Measurements from ENCODE around the gene ZSCAN4.

The ZSCAN4 gene

GRCh38 chr19:57706346-57706745 lies 37.6 kb downstream of the ZSCAN4 start:
- Mint-ChIP-seq H3K4me1 (peaks cover 10% of the 10 kb centered on the region), H3K4me3 (peak overlapping the region; percentile 41), H3K36me3 (ENCODE audit: low read depth) (peaks cover 89% of the 10 kb centered on the region), H3K9me3 (peaks cover 95% of the 10 kb centered on the region), H3K27me3 (ENCODE audit: low read depth, poor library complexity) (peaks cover 10% of the 10 kb centered on the region), H3K27ac (no peak overlapping the region)
- TF ChIP-seq CTCF (IDR thresholded peaks at IDR 0.05) = no peak
- DNase-seq = no peak

- Mint-ChIP-seq H3K27ac (peak within 1 kb of the TSS; percentile 45), H3K36me3 (ENCODE audit: low read depth) (peaks cover 84% of the 10 kb centered on the region), H3K9me3 (peaks cover 90% of the 10 kb centered on the region), H3K4me1 (peaks cover 10% of the 10 kb centered on the region), H3K4me3 (peak within 1 kb of the TSS; percentile 95), H3K27me3 (ENCODE audit: low read depth, poor library complexity) (peaks cover 10% of the 10 kb centered on the region)
- DNase-seq = peak; percentile 30
- no peak for TF ChIP-seq CTCF (IDR thresholded peaks at IDR 0.05)
These were observed 40.1 kb downstream of the ZSCAN4 start, which contains the start of gene ZNF154 for GRCh38 chr19:57708641-57709361. ZNF154 (minus strand) TSS chr19:57709204; CDS start chr19:57708971, 233 bp downstream.

- no peak for DNase-seq
- H3K4me3 Mint-ChIP-seq = peak overlapping the region; percentile 95
- peaks cover 10% of the 10 kb centered on the region for H3K27me3 Mint-ChIP-seq (ENCODE audit: low read depth, poor library complexity)
- TF ChIP-seq CTCF (IDR thresholded peaks at IDR 0.05) = no peak
- peaks cover 84% of the 10 kb centered on the region for H3K36me3 Mint-ChIP-seq (ENCODE audit: low read depth)
- peaks cover 10% of the 10 kb centered on the region for H3K4me1 Mint-ChIP-seq
- no peak overlapping the region for H3K27ac Mint-ChIP-seq
- H3K9me3 Mint-ChIP-seq = peaks cover 90% of the 10 kb centered on the region
These were observed 40.9 kb downstream of the ZSCAN4 start for GRCh38 chr19:57709616-57710015.

- Mint-ChIP-seq H3K4me1 (peaks cover 10% of the 10 kb centered on the region), H3K4me3 (no peak overlapping the region), H3K27me3 (ENCODE audit: low read depth, poor library complexity) (peaks cover 10% of the 10 kb centered on the region), H3K27ac (no peak overlapping the region), H3K9me3 (peaks cover 87% of the 10 kb centered on the region), H3K36me3 (ENCODE audit: low read depth) (peaks cover 81% of the 10 kb centered on the region)
- no peak for DNase-seq
- TF ChIP-seq CTCF (IDR thresholded peaks at IDR 0.05) = no peak
These were observed 43.5 kb downstream of the ZSCAN4 start for GRCh38 chr19:57712222-57712621.

- no peak for DNase-seq
- no peak overlapping the region for H3K27ac Mint-ChIP-seq
- peaks cover 96% of the 10 kb centered on the region for H3K9me3 Mint-ChIP-seq
- no peak overlapping the region for H3K4me3 Mint-ChIP-seq
- H3K36me3 Mint-ChIP-seq (ENCODE audit: low read depth) = peaks cover 95% of the 10 kb centered on the region
- no peak for TF ChIP-seq CTCF (IDR thresholded peaks at IDR 0.05)
- no peaks in the 10 kb centered on the region for H3K4me1 Mint-ChIP-seq
- peaks cover 2% of the 10 kb centered on the region for H3K27me3 Mint-ChIP-seq (ENCODE audit: low read depth, poor library complexity)
These were observed 50.7 kb downstream of the ZSCAN4 start for GRCh38 chr19:57719424-57719823.

Measured in nephron progenitor cell (in vitro differentiated cells).